Mesenchymal stem cell (in vitro differentiated cells and primary cell): Measurements from ENCODE around the gene GNG13. TPM values are rescaled to one million over a fixed set of nuclear protein-coding genes. Genes with fewer than 3 reads are reported as not detected.

ENCODE experiments used
- DNase-seq: peaks from one replicate; pipeline ENCODE4 v3.0.0-alpha.2; 2013
- H2AFZ ChIP-seq: one replicate; pipeline ENCODE4 v1.6.1; 2013; ENCODE audit warnings: low read depth, mild to moderate bottlenecking, control low read depth, inconsistent platforms, low read length, moderate library complexity
- H2AK5ac ChIP-seq: 2 replicates; pipeline ENCODE4 v1.6.1; 2013; ENCODE audit warnings: low read length, moderate library complexity, mild to moderate bottlenecking, inconsistent platforms; ENCODE audit not compliant: severe bottlenecking
- H2BK120ac ChIP-seq: one replicate; pipeline ENCODE4 v1.6.1; 2013; ENCODE audit warnings: low read depth, mild to moderate bottlenecking, inconsistent platforms, low read length, moderate library complexity
- H2BK12ac ChIP-seq, 2 experiments: one replicate each; pipeline ENCODE4 v1.6.1; 2013; ENCODE audit warnings: inconsistent platforms in 2 of 2, low read length in 2 of 2, mild to moderate bottlenecking in 2 of 2, moderate library complexity in 2 of 2, control low read depth in 1 of 2
- H2BK15ac ChIP-seq: one replicate; pipeline ENCODE4 v1.6.1; 2013; ENCODE audit warnings: mild to moderate bottlenecking, low read depth, inconsistent platforms; ENCODE audit not compliant: poor library complexity, severe bottlenecking
- H2BK5ac ChIP-seq: 2 replicates; pipeline ENCODE4 v1.6.1; 2013; ENCODE audit warnings: low read depth, mild to moderate bottlenecking, low read length, control low read depth, inconsistent platforms; ENCODE audit not compliant: poor library complexity, severe bottlenecking
- H3K14ac ChIP-seq, 2 experiments: one replicate each; pipeline ENCODE4 v1.6.1; 2013; ENCODE audit warnings: inconsistent platforms in 2 of 2, low read length in 2 of 2, control low read depth in 1 of 2, mild to moderate bottlenecking in 1 of 2, moderate library complexity in 1 of 2
- H3K18ac ChIP-seq, 2 experiments: one replicate each; pipeline ENCODE4 v1.6.1; 2013; ENCODE audit warnings: inconsistent platforms in 2 of 2, low read length in 2 of 2, control low read depth in 1 of 2, low read depth in 1 of 2, mild to moderate bottlenecking in 1 of 2
- H3K23ac ChIP-seq, 2 experiments: one replicate each; pipeline ENCODE4 v1.6.1; 2013; ENCODE audit warnings: inconsistent platforms in 2 of 2, low read length in 2 of 2, mild to moderate bottlenecking in 2 of 2, moderate library complexity in 2 of 2, control low read depth in 1 of 2
- H3K27ac ChIP-seq: 2 replicates; pipeline ENCODE4 v1.5.1; 2013; ENCODE audit warnings: mild to moderate bottlenecking, moderate library complexity, low read length, control low read depth, inconsistent platforms; ENCODE audit not compliant: poor library complexity, severe bottlenecking
- H3K27me3 ChIP-seq, 2 experiments: 2 replicates each; pipeline versions ENCODE4 v1.6.1 to v1.7.0; 2013; ENCODE audit warnings: low read length in 2 of 2, mild to moderate bottlenecking in 2 of 2, moderate library complexity in 2 of 2, control low read depth in 1 of 2, inconsistent platforms in 1 of 2; ENCODE audit not compliant: control insufficient read depth in 1 of 2, insufficient read depth in 1 of 2
- H3K36me3 ChIP-seq, 2 experiments: 2 replicates each; pipeline versions ENCODE4 v1.6.1 to v1.7.0; 2013; ENCODE audit warnings: low read length in 2 of 2, control low read depth in 1 of 2, inconsistent platforms in 1 of 2, low read depth in 1 of 2, mild to moderate bottlenecking in 1 of 2; ENCODE audit not compliant: insufficient read depth in 2 of 2, control insufficient read depth in 1 of 2
- H3K4ac ChIP-seq, 2 experiments: one replicate each; pipeline ENCODE4 v1.6.1; 2013; ENCODE audit warnings: inconsistent platforms in 2 of 2, low read length in 2 of 2, mild to moderate bottlenecking in 2 of 2, moderate library complexity in 2 of 2, control low read depth in 1 of 2, low read depth in 1 of 2
- H3K4me1 ChIP-seq: 2 replicates; pipeline ENCODE4 v1.6.1; 2013; ENCODE audit warnings: low read depth, low read length, control low read depth; ENCODE audit not compliant: control insufficient read depth, insufficient read depth
- H3K4me2 ChIP-seq: 2 replicates; pipeline ENCODE4 v1.6.1; 2013; ENCODE audit warnings: low read length, mild to moderate bottlenecking, inconsistent platforms; ENCODE audit not compliant: poor library complexity, severe bottlenecking
- H3K4me3 ChIP-seq, 2 experiments: 2 replicates each; pipeline versions ENCODE4 v1.5.1 to v1.7.0; 2013; ENCODE audit warnings: low read length in 2 of 2, mild to moderate bottlenecking in 2 of 2, control low read depth in 1 of 2, low read depth in 1 of 2; ENCODE audit not compliant: insufficient read depth in 1 of 2
- H3K79me1 ChIP-seq: replicated peaks from 2 replicates; pipeline ENCODE4 v1.6.1; 2013; ENCODE audit warnings: mild to moderate bottlenecking, control low read depth, low read length, inconsistent platforms; ENCODE audit not compliant: poor library complexity, severe bottlenecking
- H3K9ac ChIP-seq: 2 replicates; pipeline ENCODE4 v1.7.0; 2013; ENCODE audit warnings: mild to moderate bottlenecking, low read length, moderate library complexity
- H3K9me3 ChIP-seq: 2 replicates; pipeline ENCODE4 v1.7.0; 2013; ENCODE audit warnings: mild to moderate bottlenecking, low read length; ENCODE audit not compliant: control insufficient read depth
- H4K8ac ChIP-seq: one replicate; pipeline ENCODE4 v1.6.1; 2013; ENCODE audit warnings: inconsistent platforms, mild to moderate bottlenecking, low read length, moderate library complexity
- H4K91ac ChIP-seq: one replicate; pipeline ENCODE4 v1.6.1; 2013; ENCODE audit warnings: mild to moderate bottlenecking, low read length, inconsistent platforms
- WGBS: methylation state at CpG from one replicate; pipeline ENCODE4 v1.1.7; 2013; ENCODE audit warnings: mixed read lengths; 5-methylcytosine and 5-hydroxymethylcytosine counted together
- small RNA-seq: library from polyadenylated mRNA; stranded (forward); fragments of <200 nt; extraction: miRNeasy Mini kit (QIAGEN cat#:217004); gene quantifications from one replicate; pipeline ENCODE3, GENCODE V24; 2013; ENCODE audit warnings: low read depth

Gene GNG13

DNA sequence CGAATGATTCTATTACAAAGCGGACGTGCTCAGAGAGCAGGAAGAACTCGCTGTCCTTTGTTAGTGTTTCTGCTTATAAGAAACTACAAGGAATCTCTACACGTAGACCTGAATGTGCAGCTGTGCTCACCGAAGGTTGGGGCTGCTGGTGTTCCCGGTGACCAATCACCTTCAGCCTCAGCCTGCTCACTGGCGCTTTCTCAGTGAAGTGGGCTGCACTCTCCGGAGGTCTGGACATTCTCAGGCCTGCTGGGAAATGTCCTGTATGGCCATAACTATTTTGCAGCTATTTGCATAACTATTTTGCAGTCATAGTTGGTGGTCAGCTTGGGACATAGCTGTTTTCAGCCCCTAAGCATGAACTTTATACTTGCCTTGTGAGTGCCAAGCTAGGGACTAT, 50.0 kb downstream of the GNG13 start:
- DNase-seq = no peak
- peaks cover 6% of the 10 kb centered on the region for H3K4me1 ChIP-seq
- H3K4me2 ChIP-seq = no peak overlapping the region
- H3K4ac ChIP-seq = no peak overlapping the region
- no peak overlapping the region for H3K23ac ChIP-seq
- H3K4me3 ChIP-seq = no peak overlapping the region
- H3K27me3 ChIP-seq = peaks cover 8 to 37% of the 10 kb centered on the region in 2 experiments
- H3K14ac ChIP-seq = no peak overlapping the region
- no peak overlapping the region for H2BK15ac ChIP-seq
- H3K79me1 ChIP-seq = no peaks in the 10 kb centered on the region
- H2BK5ac ChIP-seq = no peak overlapping the region
- H3K36me3 ChIP-seq = no peaks in the 10 kb centered on the region
- no peak overlapping the region for H3K27ac ChIP-seq
- H2BK120ac ChIP-seq = no peak overlapping the region
- no peak overlapping the region for H3K9ac ChIP-seq
- H4K8ac ChIP-seq = no peak overlapping the region
- H2AK5ac ChIP-seq = no peak overlapping the region
- H2AFZ ChIP-seq = no peak overlapping the region
- H2BK12ac ChIP-seq = no peak overlapping the region
- H4K91ac ChIP-seq = no peak overlapping the region
- H3K18ac ChIP-seq = no peak overlapping the region
- no peaks in the 10 kb centered on the region for H3K9me3 ChIP-seq
- WGBS = 69% methylated on average over 9 of the region's 9 CpGs

DNA sequence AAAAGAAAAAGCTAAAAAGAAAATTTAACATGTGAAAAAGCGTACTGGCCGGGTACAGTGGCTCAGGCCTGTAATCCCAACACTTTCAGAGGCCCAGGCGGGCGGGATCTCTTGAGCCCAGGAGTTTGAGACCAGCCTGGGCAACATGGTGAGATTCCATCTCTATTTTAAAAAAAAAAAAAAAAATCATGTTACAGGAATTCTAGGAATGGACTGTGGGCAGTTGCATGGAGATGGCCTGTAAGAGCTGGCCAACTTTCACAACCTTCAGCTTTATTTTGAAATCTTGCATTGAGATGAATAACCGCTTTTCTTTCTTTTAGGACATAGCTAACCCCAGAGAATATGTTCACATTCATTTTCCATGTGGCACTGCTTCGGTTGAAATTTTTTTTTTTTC, 51.5 kb downstream of the GNG13 start:
- Histone ChIP-seq H2BK120ac (no peak overlapping the region), H3K14ac (no peak overlapping the region), H2BK15ac (no peak overlapping the region), H3K23ac (no peak overlapping the region), H2AFZ (no peak overlapping the region), H3K9ac (no peak overlapping the region), H3K4me2 (no peak overlapping the region), H4K91ac (no peak overlapping the region), H3K9me3 (no peaks in the 10 kb centered on the region), H3K36me3 (no peaks in the 10 kb centered on the region), H3K4ac (no peak overlapping the region), H2AK5ac (no peak overlapping the region), H3K27me3 (peaks cover 8 to 32% of the 10 kb centered on the region in 2 experiments), H2BK12ac (no peak overlapping the region), H4K8ac (no peak overlapping the region), H3K27ac (no peak overlapping the region), H3K4me3 (no peak overlapping the region), H3K18ac (no peak overlapping the region), H3K4me1 (peaks cover 6% of the 10 kb centered on the region), H2BK5ac (no peak overlapping the region), H3K79me1 (no peaks in the 10 kb centered on the region)
- WGBS = 93% methylated on average over 6 of the region's 6 CpGs
- DNase-seq = peak; percentile 65

Small RNAs within 50 kb of the gene (small RNA-seq; reads per million reads assigned to genes)
- not detected for gene MIR662
